ENCODE results near the gene RFNG. TPM values are rescaled to one million over a fixed set of nuclear protein-coding genes. Genes with fewer than 3 reads are reported as not detected.
A peak's percentile ranks its signal among the peaks of the same experiment; 100 is the strongest.

Gene RFNG
- total and polyA plus RNA-seq, 10 of the 15 experiments (the other 5 are each of a cell fraction or from before 2014, with no cell fraction given): 0.10 to 19.6 (median 6.2) TPM

DNA sequence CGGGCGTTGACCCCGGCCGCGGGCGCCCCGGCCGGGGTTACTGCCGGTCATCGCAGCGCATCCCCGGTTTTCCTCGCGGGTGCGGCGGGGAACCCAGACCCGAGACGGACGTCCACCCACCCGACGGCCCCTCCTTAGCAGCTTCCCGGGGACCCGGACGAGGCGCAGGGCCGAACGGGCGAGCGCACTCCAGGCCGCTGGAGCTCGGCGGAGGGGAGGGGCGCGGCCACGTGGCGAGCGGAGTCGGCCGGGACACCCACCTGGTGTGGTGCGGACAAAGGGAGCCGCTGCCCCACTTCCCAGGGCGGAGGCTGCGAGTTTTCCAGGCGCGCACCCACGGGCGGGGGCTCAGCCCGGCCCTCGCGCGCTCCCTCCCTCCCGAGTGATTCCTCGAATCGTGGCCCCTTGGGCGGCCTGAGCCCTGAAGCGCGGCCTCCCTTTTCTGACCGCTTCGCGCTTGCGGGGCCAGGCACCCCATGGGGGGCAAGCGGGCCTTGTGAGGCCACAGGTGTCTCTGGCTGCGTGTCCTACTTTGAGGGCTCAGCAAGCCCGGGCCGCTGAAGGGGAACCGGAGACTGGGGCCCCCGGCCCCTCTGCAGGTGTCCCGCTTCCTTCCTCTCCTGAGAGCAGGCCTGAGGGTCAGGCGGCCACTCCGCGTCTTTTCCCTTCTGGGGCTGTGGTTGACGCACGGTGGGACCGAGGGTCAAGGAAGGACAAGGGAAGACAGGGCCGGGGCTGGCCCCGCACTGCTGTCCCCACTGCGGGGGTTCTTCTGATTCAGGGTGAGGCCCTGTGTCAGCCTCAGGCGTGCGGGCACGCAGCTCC lies 47.5 kb upstream of the RFNG start (continued):
- TF ChIP-seq EGR1 (IDR thresholded peaks at IDR 0.05; ENCODE audit: borderline replicate concordance in 1 of 2, low read depth in 2 of 2, low read length in 2 of 2): 0 out of 3 replicates have a peak, but pooled peaks of 1 of the 2 experiments have one; percentile 8
- no peak for TF ChIP-seq ZSCAN29 (IDR thresholded peaks at IDR 0.05)
- 0 out of 2 replicates have a peak, but pooled peaks have one; percentile 20 for TF ChIP-seq TARDBP (IDR thresholded peaks at IDR 0.05; ENCODE audit: borderline replicate concordance)
- TF ChIP-seq POU2F2 (IDR thresholded peaks at IDR 0.05; ENCODE audit: borderline replicate concordance, low read depth, low read length): 0 out of 3 replicates have a peak, but pooled peaks have one; percentile 4
- TF ChIP-seq BACH1 (IDR thresholded peaks at IDR 0.05; ENCODE audit: borderline replicate concordance): peak; percentile 59
- TF ChIP-seq SMAD1 (IDR thresholded peaks at IDR 0.05; ENCODE audit: low read depth, partially characterized antibody): no peak
- no peak for TF ChIP-seq NR2C1 (IDR thresholded peaks at IDR 0.05)
- TF ChIP-seq IKZF1 (conservative IDR thresholded peaks at IDR 0.05): peak; percentile 76
- TF ChIP-seq CREM (IDR thresholded peaks at IDR 0.05; ENCODE audit: low read depth): 0 out of 2 replicates have a peak, but pooled peaks have one; percentile 4
- TF ChIP-seq, protein P1, sequence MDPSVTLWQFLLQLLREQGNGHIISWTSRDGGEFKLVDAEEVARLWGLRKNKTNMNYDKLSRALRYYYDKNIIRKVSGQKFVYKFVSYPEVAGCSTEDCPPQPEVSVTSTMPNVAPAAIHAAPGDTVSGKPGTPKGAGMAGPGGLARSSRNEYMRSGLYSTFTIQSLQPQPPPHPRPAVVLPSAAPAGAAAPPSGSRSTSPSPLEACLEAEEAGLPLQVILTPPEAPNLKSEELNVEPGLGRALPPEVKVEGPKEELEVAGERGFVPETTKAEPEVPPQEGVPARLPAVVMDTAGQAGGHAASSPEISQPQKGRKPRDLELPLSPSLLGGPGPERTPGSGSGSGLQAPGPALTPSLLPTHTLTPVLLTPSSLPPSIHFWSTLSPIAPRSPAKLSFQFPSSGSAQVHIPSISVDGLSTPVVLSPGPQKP (IDR thresholded peaks at IDR 0.05; ENCODE audit: low read depth, low read length): no peak
- TF ChIP-seq MYC (IDR thresholded peaks at IDR 0.05; ENCODE audit: insufficient read depth, insufficient read length, insufficient replicate concordance, low read length, severe bottlenecking): peak; percentile 92
- TF ChIP-seq EED (IDR thresholded peaks at IDR 0.05; ENCODE audit: low read depth): 0 out of 2 replicates have a peak, but pooled peaks have one; percentile 40
- TF ChIP-seq, protein P2, sequence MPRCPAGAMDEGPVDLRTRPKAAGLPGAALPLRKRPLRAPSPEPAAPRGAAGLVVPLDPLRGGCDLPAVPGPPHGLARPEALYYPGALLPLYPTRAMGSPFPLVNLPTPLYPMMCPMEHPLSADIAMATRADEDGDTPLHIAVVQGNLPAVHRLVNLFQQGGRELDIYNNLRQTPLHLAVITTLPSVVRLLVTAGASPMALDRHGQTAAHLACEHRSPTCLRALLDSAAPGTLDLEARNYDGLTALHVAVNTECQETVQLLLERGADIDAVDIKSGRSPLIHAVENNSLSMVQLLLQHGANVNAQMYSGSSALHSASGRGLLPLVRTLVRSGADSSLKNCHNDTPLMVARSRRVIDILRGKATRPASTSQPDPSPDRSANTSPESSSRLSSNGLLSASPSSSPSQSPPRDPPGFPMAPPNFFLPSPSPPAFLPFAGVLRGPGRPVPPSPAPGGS (IDR thresholded peaks at IDR 0.05; ENCODE audit: borderline replicate concordance, insufficient read depth, low read depth, low read length, poor library complexity, severe bottlenecking): peak; percentile 0
- peak; percentile 50 for TF ChIP-seq POLR2AphosphoS2 (IDR thresholded peaks at IDR 0.05; ENCODE audit: low read depth, low read length)
- peak; percentile 18; the same call in 1 of the 2 replicates for TF ChIP-seq LARP7 (IDR thresholded peaks at IDR 0.05)
- TF ChIP-seq ZNF207 (IDR thresholded peaks at IDR 0.05; ENCODE audit: borderline replicate concordance): peak; percentile 14; the same call in 1 of the 2 replicates
